Stimulated activated CD4-positive, alpha-beta T cell treated with anti-CD3 and anti-CD28 coated beads, Interleukin-1b, Interleukin-23, amount 100 ng/mL, for 4 hours (primary cell): ENCODE measurements around the gene PDAP1.
A peak's percentile ranks its signal among the peaks of the same experiment; 100 is the strongest.
"Not testable (repeated sequence)": the region's sequence is repeated elsewhere in the genome, so short reads cannot be mapped to it uniquely, and the experiment has no call there.

ENCODE experiments used
- DNase-seq, 2 donors: peaks; one replicate each; pipeline ENCODE4 v3.0.0-alpha.2; 2020; ENCODE audit warnings: low read depth in 2 of 2

Gene PDAP1

DNA sequence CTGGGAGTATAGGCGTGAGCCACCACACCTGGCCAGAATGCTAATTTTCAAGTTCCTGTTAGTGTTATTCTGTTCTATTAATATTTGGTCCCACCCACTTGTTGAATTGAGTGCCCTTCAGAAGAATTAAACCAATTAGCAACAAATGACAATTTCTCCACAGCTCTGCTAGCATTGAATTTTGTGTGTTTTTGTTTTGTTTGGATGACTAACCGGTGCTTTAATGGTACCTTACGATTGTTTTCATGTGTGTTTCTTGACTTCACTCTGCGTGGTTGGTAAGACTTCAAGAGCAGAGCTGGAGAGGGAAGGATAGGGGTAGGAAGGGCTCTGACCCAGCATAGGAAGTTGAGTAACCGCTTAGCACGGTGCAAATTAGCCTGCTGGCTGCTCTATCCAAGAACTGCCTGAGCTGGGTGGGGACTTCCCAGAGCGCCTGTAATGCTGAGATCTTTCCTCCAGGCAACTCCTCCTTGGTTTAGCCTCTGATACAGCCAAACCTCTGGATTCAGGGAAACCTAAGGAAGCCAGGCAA is 29.3 kb downstream of the PDAP1 start:
- DNase-seq: no peak

DNA sequence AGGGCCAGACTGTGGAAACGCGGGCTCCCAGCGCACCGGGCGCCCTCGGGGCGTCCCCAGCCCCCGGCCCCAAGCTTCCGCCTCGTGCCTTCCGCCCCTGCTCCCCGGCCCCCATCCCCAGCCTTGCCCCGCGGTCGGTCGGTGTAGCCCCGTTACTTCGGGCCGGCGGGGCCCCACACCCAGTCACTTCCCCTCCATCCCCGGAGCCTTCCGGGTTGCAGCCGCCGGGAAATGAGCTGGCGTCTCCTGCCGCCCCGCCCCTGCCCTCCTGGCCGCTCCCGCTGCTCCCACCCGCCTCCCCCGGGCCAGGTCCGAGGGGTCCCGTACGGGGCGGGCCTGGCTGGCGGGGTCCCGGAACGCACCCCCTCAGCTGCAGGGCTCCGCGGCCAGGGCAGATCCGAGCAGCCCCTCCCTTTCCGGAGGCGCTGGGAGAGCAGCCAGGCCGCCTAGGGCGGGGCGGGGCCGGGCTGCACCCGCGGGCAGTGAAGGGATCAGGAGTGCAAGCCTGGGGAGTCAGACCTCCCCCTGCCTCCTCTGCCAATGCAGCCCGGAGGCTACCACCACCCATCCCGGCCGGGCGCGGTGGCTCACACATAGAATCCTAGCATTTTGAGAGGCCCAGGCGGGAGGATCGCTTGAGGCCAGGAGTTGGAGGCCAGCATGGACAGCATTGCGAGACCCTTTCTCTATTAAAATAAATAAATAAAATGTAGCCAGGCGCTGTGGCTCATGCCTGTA is 33.2 kb downstream of the PDAP1 start:
- peak in 1 of 2 donors; percentile 57 for DNase-seq

DNA sequence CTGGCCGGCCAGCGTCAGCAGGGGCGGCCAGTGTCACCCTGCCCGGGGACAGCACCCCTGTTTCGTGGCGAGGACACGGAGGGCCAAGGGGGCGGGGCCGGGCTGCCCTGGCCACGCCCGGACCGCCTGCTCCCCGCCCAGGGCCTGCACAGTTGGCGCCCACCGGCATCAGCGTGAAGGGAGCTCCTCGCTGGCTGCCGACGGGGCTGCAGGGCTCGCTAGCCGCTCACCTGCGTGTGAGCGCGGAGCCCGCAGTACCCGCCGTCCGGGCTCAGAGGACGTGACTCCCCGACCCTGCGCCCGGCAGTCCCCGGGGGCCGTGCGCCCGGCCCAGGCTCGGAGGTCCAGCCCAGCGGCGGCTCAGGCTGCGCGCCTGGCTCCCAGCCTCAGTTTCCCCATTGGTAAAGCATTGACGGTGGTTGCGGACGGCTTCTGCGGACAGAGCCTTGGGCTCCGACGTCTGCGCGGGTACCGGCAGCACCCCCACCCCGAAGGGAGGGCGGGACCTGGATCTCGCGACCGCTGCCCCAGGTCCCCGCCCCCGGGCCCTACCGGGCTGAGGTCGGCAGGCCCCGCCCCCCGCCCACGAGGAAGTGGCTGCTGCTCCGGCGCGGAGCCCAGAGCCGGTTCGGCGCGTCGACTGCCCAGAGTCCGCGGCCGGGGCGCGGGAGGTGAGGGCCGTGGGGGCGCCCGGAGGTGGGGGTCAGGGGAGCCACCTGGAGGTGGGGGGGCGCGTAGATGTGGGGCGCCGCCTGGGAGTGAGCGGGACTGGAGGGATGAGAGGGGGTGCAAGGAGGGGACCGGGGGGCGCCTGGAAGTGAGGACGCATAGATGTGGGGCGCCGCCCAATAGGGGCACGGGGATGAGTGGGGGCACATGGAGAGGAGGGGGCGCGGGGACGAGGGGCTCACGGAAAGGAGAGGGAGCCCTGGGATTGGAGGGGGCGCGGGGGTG is 34.0 kb downstream of the PDAP1 start, which contains the start of gene ARPC1B:
TSS of gene ARPC1B (plus strand) at position 620 of the 954 bp plus-strand sequence. CDS start 10,985 bp downstream, outside the sequence.
- DNase-seq: peak; percentile 75 to 88

DNA sequence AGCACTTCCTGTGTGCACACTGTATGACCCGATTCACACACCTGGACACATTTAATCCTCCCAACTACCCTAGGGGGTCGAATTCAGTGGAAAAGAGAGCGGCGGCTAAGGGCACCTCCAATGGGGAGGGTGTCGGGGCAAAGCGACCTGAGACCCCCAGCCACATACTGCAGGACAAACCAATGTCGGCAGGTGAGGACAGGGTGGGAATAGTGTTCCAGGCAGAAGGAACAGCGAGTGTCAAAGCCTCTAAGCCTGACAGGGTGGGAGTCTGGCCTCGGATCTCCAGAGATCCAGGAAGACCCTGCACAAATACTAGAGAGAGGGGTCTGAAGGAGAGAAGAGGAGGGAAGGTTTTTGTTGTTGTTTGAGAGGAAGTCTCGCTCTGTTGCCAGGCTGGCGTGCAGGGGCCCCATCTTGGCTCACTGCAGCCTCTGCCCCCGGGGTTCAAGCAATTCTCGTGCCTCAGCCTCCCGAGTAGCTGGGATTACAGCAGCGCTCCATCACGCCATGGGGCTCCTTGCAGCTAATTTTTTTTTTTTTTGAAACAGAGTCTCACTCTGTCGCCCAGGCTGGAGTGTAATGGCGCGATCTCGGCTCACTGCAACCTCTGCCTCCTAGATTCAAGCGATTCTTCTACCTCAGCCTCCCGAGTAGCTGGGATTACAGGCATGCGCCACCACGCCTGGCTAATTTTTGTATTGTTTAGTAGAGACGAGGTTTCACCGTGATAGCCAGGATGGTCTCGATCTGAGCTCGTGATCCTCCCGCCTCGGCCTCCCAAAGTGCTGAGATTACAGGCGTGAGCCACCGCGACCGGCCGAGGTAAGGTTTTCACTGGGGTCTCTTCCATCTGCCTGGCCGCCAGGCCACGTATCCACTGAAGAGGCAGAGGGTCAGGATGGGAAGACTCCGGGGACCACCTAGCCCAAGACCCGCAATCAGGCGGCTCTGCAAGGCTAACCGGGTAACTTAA is 35.0 kb downstream of the PDAP1 start:
- no peak for DNase-seq

DNA sequence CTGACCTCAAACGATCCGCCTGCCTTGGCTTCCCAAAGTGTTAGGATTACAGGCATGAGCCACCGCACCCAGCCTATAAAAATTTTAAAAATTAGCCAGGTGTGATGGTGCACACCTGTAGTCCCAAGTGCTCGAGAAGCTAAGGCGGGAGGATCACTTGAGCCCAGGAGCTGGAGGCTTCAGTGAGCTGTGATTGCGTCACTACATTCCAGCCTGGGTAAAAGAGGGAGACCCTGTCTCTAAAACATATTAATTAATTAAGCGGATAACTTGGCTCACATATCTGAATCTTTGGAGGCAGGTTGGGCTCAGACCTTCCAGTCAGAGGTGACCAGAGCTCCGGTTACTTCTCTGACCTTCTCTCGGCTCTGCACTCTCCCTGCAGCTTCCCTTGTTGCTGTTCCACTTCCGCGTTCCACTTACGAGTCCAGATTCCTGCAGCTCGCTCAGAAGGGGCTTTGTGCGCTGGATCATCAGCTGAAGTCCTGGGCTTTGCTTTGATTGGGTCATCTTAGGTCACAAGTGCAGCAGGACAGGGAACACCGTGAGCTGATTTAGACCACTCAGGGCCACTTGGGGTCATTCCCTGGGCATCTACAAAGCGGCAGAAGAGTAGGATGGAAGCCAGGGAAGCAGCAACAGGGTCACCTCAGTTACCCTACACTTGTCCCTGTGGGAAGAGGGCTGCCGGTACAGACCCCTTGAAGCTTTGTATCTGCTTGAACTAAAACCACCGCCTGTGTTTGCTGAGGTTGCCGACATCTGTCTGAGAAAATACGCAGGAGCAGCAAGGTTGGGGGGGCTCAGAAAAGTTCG is 35.9 kb downstream of the PDAP1 start:
- no peak for DNase-seq

DNA sequence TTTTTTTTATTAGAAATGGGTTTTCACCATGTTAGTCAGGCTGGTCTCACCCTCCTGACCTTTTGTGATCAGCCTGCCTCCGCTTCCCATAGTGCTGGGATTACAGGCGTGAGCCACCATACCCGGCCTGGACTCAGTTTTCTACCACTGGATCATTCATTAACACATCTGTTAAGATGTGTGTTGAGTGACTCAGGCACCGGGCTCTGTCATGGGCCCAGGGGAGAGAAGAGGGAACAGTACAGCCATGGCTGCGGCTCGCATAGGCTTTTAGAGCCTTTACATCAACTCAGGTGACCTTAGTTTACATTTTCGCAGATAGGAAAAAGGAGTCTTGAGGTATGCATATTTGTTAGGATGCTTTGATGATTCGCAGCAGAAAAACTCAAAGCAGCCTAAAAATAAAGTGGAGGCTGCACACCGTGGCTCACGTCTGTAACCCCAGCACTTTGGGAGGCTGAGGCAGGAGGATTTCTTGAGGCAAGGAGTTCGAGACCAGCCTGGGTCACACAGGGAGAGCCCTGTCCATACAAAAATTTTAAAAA is 36.9 kb downstream of the PDAP1 start:
- no peak for DNase-seq

DNA sequence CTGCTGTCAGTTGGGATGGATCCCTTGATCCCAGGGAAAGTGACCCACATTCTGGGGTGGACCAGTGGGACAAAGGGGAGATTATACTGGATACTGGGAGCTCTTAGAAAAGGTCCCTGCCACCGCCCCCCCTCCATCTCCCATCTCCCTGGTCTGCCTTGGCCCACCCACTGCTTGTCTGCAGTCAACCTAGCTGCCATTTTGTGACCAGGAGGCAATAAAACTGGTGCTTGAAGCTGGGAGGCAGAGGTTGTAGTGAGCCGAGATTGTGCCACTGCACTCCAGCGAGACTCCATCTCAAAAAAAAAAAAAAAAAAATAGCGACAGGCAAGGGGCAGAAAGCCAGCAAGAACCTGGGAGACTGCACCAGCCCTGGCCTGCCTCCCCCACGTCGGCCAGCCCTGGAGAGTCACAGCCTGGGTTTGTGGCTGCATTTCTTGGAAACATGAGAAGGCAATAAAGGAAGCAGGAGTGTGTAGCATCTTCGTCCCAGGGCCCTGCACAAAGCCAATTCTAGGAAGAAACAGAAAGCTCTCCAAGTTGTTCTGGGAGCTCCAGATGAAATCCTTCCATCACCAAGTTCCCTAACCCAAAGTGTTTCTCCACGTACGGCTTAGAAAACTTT is 38.5 kb downstream of the PDAP1 start:
- no peak for DNase-seq

DNA sequence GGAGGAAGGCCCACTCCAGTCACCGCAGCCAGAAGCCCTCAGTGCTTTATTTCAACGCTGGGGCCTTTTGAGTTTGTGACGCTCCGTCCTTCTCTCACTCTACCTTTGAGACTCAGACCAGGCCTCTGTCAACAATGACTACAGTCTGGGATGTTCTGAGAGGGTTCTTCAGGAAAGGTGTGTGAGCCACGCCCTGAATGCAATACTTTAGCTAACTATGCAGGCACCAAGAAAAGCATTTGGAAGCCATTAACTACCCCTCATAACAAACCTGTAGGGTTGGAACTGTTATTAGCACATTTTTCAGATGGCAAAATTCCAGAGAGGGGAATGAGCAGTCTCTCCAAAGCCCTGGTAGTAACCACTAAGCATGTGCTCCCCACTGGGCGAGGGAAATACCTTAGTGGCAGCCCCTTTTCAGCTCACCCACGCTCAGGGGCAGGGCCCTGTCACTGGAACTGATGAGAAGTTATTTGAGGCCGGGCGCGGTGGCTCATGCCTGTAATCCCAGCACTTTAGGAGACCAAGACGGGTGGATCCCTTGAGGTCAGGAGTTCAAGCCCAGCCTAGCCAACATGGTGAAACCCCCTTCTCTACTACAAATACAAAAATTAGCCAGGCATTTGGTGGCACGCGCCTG is 39.5 kb downstream of the PDAP1 start:
- no peak for DNase-seq

DNA sequence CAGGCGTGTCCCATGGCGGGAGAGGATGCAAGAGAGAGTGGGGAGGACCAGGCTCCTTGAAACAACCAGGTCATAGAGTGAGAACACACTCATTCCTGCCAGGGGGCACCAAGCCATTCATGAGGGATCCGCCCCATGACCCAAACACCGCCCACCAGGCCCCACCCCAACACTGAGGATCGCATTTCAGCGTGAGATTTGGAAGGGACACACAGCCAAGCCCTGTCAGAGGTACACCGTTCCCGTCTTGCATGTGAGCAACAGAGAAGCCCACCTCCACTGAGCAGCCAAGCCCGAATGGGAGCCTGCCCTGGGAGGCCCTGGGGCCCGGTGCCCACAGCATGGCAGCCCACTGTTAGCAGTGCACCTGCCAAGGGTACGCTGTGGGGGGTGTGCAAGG is 41.8 kb downstream of the PDAP1 start:
- no peak for DNase-seq

DNA sequence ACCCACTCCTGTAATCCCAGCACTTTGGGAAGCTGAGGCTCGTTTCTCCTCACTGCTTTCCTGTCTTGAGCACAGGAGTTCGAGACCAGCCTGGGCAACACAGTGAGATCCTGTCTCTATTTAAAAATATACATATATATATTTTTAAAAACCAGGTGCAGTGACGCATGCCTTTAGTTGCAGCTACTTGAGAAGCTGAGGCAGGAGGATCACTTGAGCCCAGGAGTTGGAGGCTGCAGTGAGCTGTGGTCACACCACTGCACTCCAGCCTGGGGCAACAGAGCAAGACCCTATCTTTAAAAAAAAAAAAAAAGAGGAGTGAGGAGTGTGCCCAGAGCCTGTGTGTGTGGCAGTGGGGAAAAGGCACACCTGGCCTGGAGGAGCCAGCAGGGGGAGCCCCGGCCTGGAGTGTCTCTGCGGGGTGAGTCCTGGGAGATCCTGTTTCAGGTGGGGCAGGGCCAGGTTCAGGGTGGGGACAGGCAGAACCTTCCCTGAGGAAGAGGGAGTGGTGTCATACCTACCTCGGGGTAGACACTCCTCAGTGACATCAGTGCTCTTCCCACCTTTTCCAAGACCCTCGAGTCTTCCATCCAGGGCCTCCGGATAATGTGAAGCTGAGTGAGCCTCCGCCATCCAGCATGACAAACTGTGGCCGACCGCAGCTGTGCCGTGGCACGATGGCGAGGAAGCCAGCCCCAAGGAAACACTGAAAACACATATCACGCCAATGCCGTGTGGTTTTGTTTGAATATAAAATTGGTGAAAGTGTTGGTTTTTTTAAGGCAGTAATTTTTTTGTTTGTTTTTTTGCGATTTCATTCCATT is 42.9 kb downstream of the PDAP1 start:
- DNase-seq: peak; percentile 58 to 62

DNA sequence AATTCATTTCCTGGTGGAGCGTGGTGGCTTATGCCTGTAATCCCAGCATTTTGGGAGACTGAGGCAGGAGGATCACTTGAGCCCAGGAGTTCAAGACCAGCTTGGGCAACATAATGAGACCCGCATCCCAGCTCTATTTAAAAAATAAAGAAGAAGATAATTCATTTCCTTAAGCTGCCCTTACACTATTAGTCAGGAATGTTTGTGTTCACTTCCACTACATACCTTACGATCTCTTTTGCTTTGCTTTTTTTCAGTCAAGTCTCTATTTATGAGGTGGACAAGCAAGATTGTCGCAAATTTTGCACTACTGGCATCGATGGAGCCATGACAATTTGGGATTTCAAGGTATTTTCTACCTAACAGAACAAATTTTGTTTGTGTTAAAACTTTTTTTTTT is 45.1 kb downstream of the PDAP1 start:
- no peak for DNase-seq

DNA sequence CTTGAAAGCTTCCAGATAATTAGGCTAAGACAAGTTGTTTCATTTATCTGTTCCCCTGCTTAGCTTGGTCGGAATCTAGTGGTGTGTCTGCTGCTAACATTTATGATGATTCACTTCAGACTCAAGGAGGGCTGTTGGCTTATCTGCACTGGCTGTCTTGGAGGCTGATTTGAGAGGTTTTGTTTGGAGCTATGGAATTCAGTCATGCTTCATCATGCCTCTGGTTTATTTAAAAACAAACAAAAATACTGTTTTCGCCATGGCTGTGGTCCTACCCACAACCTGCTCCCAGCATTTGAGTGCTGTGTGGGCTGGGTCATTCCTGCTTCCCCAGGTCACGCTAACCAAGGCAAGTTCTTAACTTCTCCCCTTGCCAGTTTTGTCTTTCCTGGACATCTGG is 45.6 kb downstream of the PDAP1 start:
- DNase-seq: no peak

DNA sequence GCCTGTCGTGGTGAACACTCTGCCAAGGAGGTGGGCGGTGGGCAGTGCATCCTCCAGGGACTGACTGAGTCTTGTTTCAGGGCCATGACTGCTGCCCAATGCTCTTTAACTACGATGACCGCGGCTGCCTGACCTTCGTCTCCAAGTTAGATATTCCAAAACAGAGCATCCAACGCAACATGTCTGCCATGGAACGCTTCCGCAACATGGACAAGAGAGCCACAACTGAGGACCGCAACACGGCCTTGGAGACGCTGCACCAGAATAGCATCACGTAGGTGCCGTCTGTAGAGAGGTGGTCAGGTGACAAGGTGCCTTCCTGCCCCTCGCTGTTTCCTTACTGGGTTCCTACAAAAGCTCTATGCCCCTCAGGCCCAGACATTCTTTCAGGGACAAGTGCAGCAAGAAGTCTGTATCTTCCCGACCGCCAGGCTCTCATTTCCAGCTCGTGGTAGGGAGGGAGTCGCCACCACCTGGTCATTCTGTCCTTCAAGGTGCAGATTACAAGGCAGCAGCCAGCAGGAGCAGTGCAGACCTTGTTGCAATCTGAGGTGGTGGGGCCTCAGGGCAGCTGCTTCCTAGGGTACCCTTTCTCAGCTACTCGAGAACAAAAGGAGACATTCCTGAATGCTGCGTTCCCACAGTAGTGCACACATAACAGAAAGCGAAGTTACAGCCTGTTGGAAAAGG is 48.8 kb downstream of the PDAP1 start:
- no peak for DNase-seq

DNA sequence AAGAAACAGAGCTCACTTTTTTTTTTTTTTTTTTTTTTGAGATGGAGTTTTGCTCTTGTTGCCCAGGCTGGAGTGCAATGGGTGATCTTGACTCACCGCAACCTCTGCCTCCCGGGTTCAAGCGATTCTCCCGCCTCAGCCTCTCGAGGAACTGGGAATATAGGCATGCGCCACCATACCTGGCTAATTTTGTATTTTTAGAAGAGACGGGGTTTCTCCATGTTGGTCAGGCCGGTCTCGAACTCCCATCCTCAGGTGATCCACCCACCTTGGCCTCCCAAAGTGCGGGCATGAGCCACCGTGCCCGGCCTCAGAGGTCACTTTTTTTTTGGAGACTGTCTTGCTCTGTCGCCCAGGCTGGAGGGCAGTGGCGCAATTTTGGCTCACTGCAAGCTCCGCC is 49.9 kb downstream of the PDAP1 start:
- not testable (repeated sequence) for DNase-seq

DNA sequence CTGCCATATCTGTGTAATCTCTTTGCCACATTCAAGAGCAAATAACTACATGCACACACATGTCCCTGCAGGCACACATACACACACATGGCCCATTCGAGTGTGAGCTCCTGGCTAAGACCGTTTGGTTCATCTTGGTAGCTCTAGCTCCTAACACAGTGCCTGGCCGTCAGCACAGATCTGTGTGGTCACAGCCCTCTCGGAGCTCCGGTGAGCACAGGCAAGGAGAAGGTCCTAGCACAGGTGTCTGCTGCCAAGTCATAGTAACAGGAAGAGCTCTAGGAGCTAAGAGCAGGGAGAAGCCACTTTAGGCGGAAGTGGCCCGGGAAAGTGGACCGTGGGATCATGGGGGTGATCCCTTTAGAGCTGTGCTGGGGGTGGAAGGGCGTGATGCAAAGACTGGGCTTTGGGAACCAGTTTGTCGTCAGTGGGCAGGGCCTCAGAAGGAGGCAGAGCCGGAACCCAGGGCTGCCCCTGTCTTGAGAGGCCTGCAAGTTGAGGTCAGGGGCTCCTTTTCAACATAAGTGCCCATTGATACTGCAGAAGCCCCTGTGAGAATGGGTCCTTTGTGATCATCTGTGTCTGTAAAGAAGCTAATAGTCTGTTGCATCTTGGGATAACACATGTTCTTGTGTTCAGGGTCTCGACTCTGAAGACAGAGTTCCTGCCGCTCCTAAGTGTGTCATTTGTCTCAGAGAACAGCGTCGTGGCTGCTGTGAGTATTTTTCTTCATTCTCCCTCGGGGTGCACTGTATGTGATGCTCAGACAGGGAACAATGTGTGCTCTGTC is 50.5 kb downstream of the PDAP1 start:
- no peak for DNase-seq

DNA sequence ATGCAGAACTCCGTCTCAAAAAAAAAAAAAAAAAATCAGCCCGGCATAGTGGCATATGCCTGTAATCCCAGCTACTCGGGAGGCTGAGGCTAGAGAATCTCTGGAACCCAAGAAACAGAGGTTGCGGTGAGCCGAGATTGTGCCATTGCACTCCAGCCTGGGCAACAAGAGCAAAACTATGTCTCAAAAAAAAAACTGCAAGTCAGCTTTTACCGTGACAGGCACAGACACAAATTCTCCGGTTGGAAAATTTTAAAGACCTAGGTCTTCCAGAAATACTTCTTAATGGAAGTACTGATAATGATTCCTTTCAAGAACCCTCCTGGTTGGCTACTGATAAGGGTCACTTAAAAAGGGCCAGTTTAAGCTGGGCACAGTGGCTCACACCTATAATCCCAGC is 53.3 kb downstream of the PDAP1 start:
- no peak for DNase-seq

DNA sequence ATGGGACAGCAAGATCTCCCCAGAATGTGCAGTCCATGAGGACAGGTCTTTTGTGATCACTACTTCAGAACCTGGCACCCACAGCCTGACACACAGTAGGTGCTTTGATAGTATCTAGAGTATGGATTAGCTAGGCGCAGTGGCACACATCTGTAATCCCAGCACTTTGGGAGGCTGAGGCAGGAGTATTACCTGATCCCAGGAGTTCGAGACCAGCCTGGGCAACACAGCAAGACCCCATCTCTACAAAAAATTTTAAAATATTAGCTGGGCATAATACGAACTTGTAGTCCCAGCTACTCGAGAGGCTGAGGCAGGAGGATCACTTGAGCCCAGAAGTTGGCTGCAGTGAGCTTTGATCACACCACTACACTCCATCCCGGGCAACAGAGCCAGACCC is 56.1 kb downstream of the PDAP1 start:
- DNase-seq: no peak
